Measurements from ENCODE around the gene IFITM1. TPM values are rescaled to one million over a fixed set of nuclear protein-coding genes. Genes with fewer than 3 reads are reported as not detected.
A peak's percentile ranks its signal among the peaks of the same experiment; 100 is the strongest.

The IFITM1 gene
- total and polyA plus RNA-seq, 2 of the 13 experiments (the other 11 are each of a cell fraction or from before 2014, with no cell fraction given) = 0.38 to 11.1 TPM

- TF ChIP-seq STAT6 (CRISPR knock-in tag; IDR thresholded peaks at IDR 0.05; ENCODE audit: borderline replicate concordance) (no peak), ZSCAN22 (CRISPR knock-in tag; IDR thresholded peaks at IDR 0.05) (no peak), ZNF543 (CRISPR knock-in tag; IDR thresholded peaks at IDR 0.05) (no peak), RFX3 (CRISPR knock-in tag; IDR thresholded peaks at IDR 0.05) (no peak), ZNF343 (CRISPR knock-in tag; IDR thresholded peaks at IDR 0.05) (no peak), THYN1 (CRISPR knock-in tag; IDR thresholded peaks at IDR 0.05; ENCODE audit: borderline replicate concordance, low read depth) (no peak), ZNF839 (CRISPR knock-in tag; IDR thresholded peaks at IDR 0.05; ENCODE audit: borderline replicate concordance) (no peak)
Observed at GRCh38 chr11:293271-293851, 20.5 kb upstream of the IFITM1 start (continued).

DNA sequence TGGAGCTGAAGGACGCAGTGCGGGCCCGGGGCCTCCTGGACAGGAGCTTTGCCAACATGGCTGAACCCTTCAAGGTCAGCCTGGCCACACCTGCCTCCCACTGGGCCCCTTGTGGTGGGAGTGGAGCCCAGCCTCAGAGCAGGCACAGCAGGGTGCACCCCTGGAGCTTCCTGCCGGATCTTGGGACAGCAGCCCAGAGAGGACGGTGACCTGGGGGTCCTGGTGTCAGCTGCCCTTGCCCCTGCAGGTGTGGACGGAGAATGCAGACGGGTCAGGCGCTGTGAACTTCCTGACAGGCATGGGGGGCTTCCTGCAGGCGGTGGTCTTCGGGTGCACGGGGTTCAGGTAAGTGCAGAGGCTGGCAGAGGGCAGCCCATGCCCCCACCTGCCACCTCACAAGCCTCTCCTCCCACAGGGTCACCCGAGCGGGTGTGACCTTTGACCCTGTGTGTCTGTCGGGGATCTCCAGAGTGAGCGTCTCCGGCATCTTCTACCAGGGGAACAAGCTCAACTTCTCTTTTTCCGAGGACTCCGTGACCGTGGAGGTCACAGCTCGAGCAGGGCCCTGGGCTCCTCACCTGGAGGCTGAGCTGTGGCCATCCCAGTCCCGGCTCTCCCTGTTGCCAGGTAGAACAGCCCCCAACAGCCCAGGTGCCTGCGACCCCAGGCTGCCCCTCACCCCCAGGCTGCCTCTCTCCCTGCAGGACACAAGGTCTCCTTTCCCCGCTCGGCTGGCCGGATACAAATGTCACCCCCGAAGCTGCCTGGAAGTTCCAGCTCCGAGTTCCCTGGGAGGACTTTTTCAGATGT lies 19.8 kb upstream of the IFITM1 start:
- WGBS (ENCODE audit: low lambda C conversion rate) = 97% methylated on average over 12 of the region's 27 CpGs
- no peak for FAIRE-seq
- POLR2A ChIA-PET = no interaction called here

More for the DNA sequence above, 19.8 kb upstream of the IFITM1 start:
- no peak overlapping the region for H3K4me3 ChIP-seq (replicated peaks in 1 of 3; ENCODE audit: insufficient read depth in 1 of 3, low read depth in 2 of 3, low read length in 3 of 3)
- intact Hi-C loops (cut with micrococcal nuclease; ENCODE audit: unreplicated experiment) = no loop called here
- H3K27me3 ChIP-seq (ENCODE audit: control insufficient read depth in 1 of 2, insufficient read depth in 2 of 2, low read length in 2 of 2) = peaks cover 9 to 12% of the 10 kb centered on the region in 2 experiments
- no peaks in the 10 kb centered on the region for H3K79me2 ChIP-seq (ENCODE audit: insufficient read depth, low read length)
- TF ChIP-seq GPN1 (CRISPR knock-in tag; IDR thresholded peaks at IDR 0.05; ENCODE audit: borderline replicate concordance) = no peak
- no peak for TF ChIP-seq SP1 (IDR thresholded peaks at IDR 0.05)
- no peak for TF ChIP-seq SP1 (CRISPR knock-in tag; IDR thresholded peaks at IDR 0.05)
- TF ChIP-seq SNAI1 (CRISPR knock-in tag; IDR thresholded peaks at IDR 0.05; ENCODE audit: borderline replicate concordance) = no peak
- 0 out of 2 replicates have a peak, but pooled peaks have one; percentile 18 for TF ChIP-seq NR2C2 (CRISPR knock-in tag; IDR thresholded peaks at IDR 0.05; ENCODE audit: borderline replicate concordance)
- 0 out of 5 replicates have a peak, but pooled peaks cover 0 to 2% of the 10 kb centered on the region in 2 experiments for H3K36me3 ChIP-seq (replicated peaks in 1 of 2; ENCODE audit: control insufficient read depth in 1 of 2, insufficient read depth in 2 of 2, low read length in 2 of 2)
- no peaks in the 10 kb centered on the region for H3K9me3 ChIP-seq (ENCODE audit: low read length)
- no peak overlapping the region for H3K9ac ChIP-seq (ENCODE audit: insufficient read depth, low read depth, low read length)
- H2AFZ ChIP-seq (ENCODE audit: low read length) = no peak overlapping the region
- BruUV-seq (replicated peaks) = no TSS peak
- H3K27ac ChIP-seq (ENCODE audit: extremely low read length, insufficient read depth, low read length) = no peak overlapping the region
- in situ Hi-C loops (cut with HindIII; ENCODE audit: extremely low pct_ligation_motif_present, low pct_unique_long_range_greater_than_20kb) = no loop called here
- peaks cover 29% of the 10 kb centered on the region for H3K4me1 ChIP-seq (ENCODE audit: insufficient read depth, low read length)
- no peak for ATAC-seq
- no peak for DNase-seq (ENCODE audit: low spot score)
- no peaks in the 10 kb centered on the region for H4K20me1 ChIP-seq (ENCODE audit: insufficient read depth, low read length)
- CTCF ChIA-PET (ENCODE audit: low intra/inter-chr PET ratio, low total read pairs) = no interaction called here
- H3K4me2 ChIP-seq (ENCODE audit: low read depth, low read length) = no peak overlapping the region
